Mammary epithelial cell (primary cell): ENCODE data around the gene MAP3K14.

ENCODE experiments used
- CTCF ChIP-seq, 2 donors: IDR thresholded peaks in 1 of 2; conservative IDR thresholded peaks in 1 of 2; 2 replicates each; pipeline ENCODE4 v1.5.1; 2011 to 2012; ENCODE audit warnings: inconsistent platforms in 2 of 2, low read length in 2 of 2, mild to moderate bottlenecking in 2 of 2, control low read depth in 1 of 2, low read depth in 1 of 2; ENCODE audit not compliant: insufficient read depth in 1 of 2; ENCODE audit errors: extremely low read depth in 1 of 2
- EZH2 ChIP-seq: IDR thresholded peaks from 2 replicates; pipeline ENCODE4 v1.6.1; 2012; ENCODE audit warnings: low read length, inconsistent platforms, borderline replicate concordance

- TF ChIP-seq CTCF (conservative IDR thresholded peaks at IDR 0.05 in 1 of 2, IDR thresholded peaks at IDR 0.05 in 1 of 2; ENCODE audit: extremely low read depth in 1 of 2, insufficient read depth in 1 of 2, low read depth in 1 of 2, low read length in 2 of 2) (no peak), EZH2 (no peak)
Measured at GRCh38 chr17:45223539-45224528, 93.0 kb downstream of the MAP3K14 start.
